Activated naive CD8-positive, alpha-beta T cell treated with anti-CD3 and anti-CD28 coated beads for 36 hours (primary cell): ENCODE measurements around the gene POT1. TPM values are rescaled to one million over a fixed set of nuclear protein-coding genes. Genes with fewer than 3 reads are reported as not detected.

Experiments used
- DNase-seq: peaks from one replicate; pipeline ENCODE4 v3.0.0; 2021
- H3K27ac Mint-ChIP-seq: one replicate; pipeline ENCODE4 v1.8.0; 2022; ENCODE audit warnings: mild to moderate bottlenecking, moderate library complexity, mixed read lengths
- H3K27me3 Mint-ChIP-seq: one replicate; pipeline ENCODE4 v1.8.0; 2022; ENCODE audit warnings: mild to moderate bottlenecking, mixed read lengths
- H3K36me3 Mint-ChIP-seq: one replicate; pipeline ENCODE4 v1.8.0; 2021; ENCODE audit warnings: mild to moderate bottlenecking, mixed read lengths
- H3K4me1 Mint-ChIP-seq: one replicate; pipeline ENCODE4 v1.8.0; 2021; ENCODE audit warnings: mixed read lengths
- H3K4me3 Mint-ChIP-seq: one replicate; pipeline ENCODE4 v1.8.0; 2022; ENCODE audit warnings: mild to moderate bottlenecking, moderate library complexity, mixed read lengths
- H3K9me3 Mint-ChIP-seq: one replicate; pipeline ENCODE4 v1.8.0; 2022; ENCODE audit warnings: mixed read lengths
- total RNA-seq, 2 experiments: library from RNA; stranded (reverse); gene quantifications; one replicate each; pipeline ENCODE4 v1.2.3, GENCODE V29; 2021

The POT1 gene
- total RNA-seq, 2 experiments from 2014 or later, result 30.9 to 32.3 TPM

- Mint-ChIP-seq H3K4me3 (no peak overlapping the region), H3K27ac (no peak overlapping the region)
- no peak for DNase-seq
Measured at GRCh38 chr7:124879771-124880170, 49.9 kb downstream of the POT1 start.

GRCh38 chr7:124879103-124879502 lies 50.5 kb downstream of the POT1 start:
- Mint-ChIP-seq H3K9me3 (no peaks in the 10 kb centered on the region), H3K4me1 (peaks cover 3% of the 10 kb centered on the region), H3K27ac (no peak overlapping the region), H3K4me3 (no peak overlapping the region), H3K36me3 (peaks cover 19% of the 10 kb centered on the region), H3K27me3 (no peaks in the 10 kb centered on the region)
- DNase-seq, result no peak

More at GRCh38 chr7:124879771-124880170, 49.9 kb downstream of the POT1 start:
- H3K27me3 Mint-ChIP-seq, result no peaks in the 10 kb centered on the region
- peaks cover 3% of the 10 kb centered on the region for H3K4me1 Mint-ChIP-seq
- H3K36me3 Mint-ChIP-seq, result peaks cover 20% of the 10 kb centered on the region
- no peaks in the 10 kb centered on the region for H3K9me3 Mint-ChIP-seq

GRCh38 chr7:124874644-124875163 lies 54.9 kb downstream of the POT1 start:
- Mint-ChIP-seq H3K9me3 (no peaks in the 10 kb centered on the region), H3K27me3 (no peaks in the 10 kb centered on the region), H3K4me3 (no peak overlapping the region), H3K36me3 (peaks cover 23% of the 10 kb centered on the region), H3K4me1 (peaks cover 4% of the 10 kb centered on the region), H3K27ac (no peak overlapping the region)
- DNase-seq, result no peak

GRCh38 chr7:124857672-124858235 lies 71.9 kb downstream of the POT1 start:
- Mint-ChIP-seq H3K4me3 (no peak overlapping the region), H3K27ac (no peak overlapping the region), H3K36me3 (peaks cover 35% of the 10 kb centered on the region), H3K9me3 (no peaks in the 10 kb centered on the region), H3K27me3 (no peaks in the 10 kb centered on the region), H3K4me1 (peaks cover 2% of the 10 kb centered on the region)
- DNase-seq, result no peak

GRCh38 chr7:124856299-124856888 lies 73.2 kb downstream of the POT1 start:
- Mint-ChIP-seq H3K4me1 (peaks cover 2% of the 10 kb centered on the region), H3K4me3 (no peak overlapping the region), H3K36me3 (peaks cover 24% of the 10 kb centered on the region), H3K27me3 (no peaks in the 10 kb centered on the region), H3K9me3 (no peaks in the 10 kb centered on the region), H3K27ac (no peak overlapping the region)
- no peak for DNase-seq

GRCh38 chr7:124843336-124843735 lies 86.3 kb downstream of the POT1 start:
- H3K9me3 Mint-ChIP-seq, result no peaks in the 10 kb centered on the region
- peaks cover 16% of the 10 kb centered on the region for H3K36me3 Mint-ChIP-seq
- no peaks in the 10 kb centered on the region for H3K27me3 Mint-ChIP-seq

GRCh38 chr7:124840435-124840834 lies 89.2 kb downstream of the POT1 start:
- no peaks in the 10 kb centered on the region for H3K9me3 Mint-ChIP-seq
- DNase-seq, result no peak
- no peaks in the 10 kb centered on the region for H3K27me3 Mint-ChIP-seq
- H3K27ac Mint-ChIP-seq, result no peak overlapping the region
- H3K4me1 Mint-ChIP-seq, result peaks cover 7% of the 10 kb centered on the region
- peaks cover 16% of the 10 kb centered on the region for H3K36me3 Mint-ChIP-seq
- H3K4me3 Mint-ChIP-seq, result no peak overlapping the region

More at GRCh38 chr7:124843336-124843735, 86.3 kb downstream of the POT1 start:
- Mint-ChIP-seq H3K4me3 (no peak overlapping the region), H3K27ac (no peak overlapping the region), H3K4me1 (peaks cover 7% of the 10 kb centered on the region)
- DNase-seq, result no peak

- no peaks in the 10 kb centered on the region for H3K27me3 Mint-ChIP-seq
- peaks cover 20% of the 10 kb centered on the region for H3K36me3 Mint-ChIP-seq
- H3K4me1 Mint-ChIP-seq, result peaks cover 8% of the 10 kb centered on the region
- H3K27ac Mint-ChIP-seq, result no peak overlapping the region
- H3K4me3 Mint-ChIP-seq, result no peak overlapping the region
- no peaks in the 10 kb centered on the region for H3K9me3 Mint-ChIP-seq
- no peak for DNase-seq
Measured at GRCh38 chr7:124839687-124840086, 89.9 kb downstream of the POT1 start.

- Mint-ChIP-seq H3K4me1 (peaks cover 1% of the 10 kb centered on the region), H3K9me3 (no peaks in the 10 kb centered on the region), H3K4me3 (no peak overlapping the region), H3K36me3 (peaks cover 29% of the 10 kb centered on the region), H3K27me3 (no peaks in the 10 kb centered on the region), H3K27ac (no peak overlapping the region)
- DNase-seq, result no peak
Measured at GRCh38 chr7:124836173-124836572, 93.5 kb downstream of the POT1 start.

GRCh38 chr7:124818807-124819206 lies 110.8 kb downstream of the POT1 start:
- DNase-seq, result no peak
- H3K9me3 Mint-ChIP-seq, result peaks cover 2% of the 10 kb centered on the region
- no peaks in the 10 kb centered on the region for H3K4me1 Mint-ChIP-seq
- peaks cover 3% of the 10 kb centered on the region for H3K36me3 Mint-ChIP-seq
- H3K27me3 Mint-ChIP-seq, result peaks cover 4% of the 10 kb centered on the region
- no peak overlapping the region for H3K27ac Mint-ChIP-seq
- no peak overlapping the region for H3K4me3 Mint-ChIP-seq

- Mint-ChIP-seq H3K27ac (no peak overlapping the region), H3K36me3 (no peaks in the 10 kb centered on the region), H3K27me3 (peaks cover 20% of the 10 kb centered on the region)
Measured at GRCh38 chr7:124813994-124814798, 115.4 kb downstream of the POT1 start.

GRCh38 chr7:124812764-124813163 lies 116.9 kb downstream of the POT1 start:
- H3K9me3 Mint-ChIP-seq, result peaks cover 2% of the 10 kb centered on the region
- peaks cover 20% of the 10 kb centered on the region for H3K27me3 Mint-ChIP-seq
- no peak for DNase-seq
- no peaks in the 10 kb centered on the region for H3K4me1 Mint-ChIP-seq
- H3K4me3 Mint-ChIP-seq, result no peak overlapping the region
- no peak overlapping the region for H3K27ac Mint-ChIP-seq
- H3K36me3 Mint-ChIP-seq, result no peaks in the 10 kb centered on the region

More at GRCh38 chr7:124813994-124814798, 115.4 kb downstream of the POT1 start:
- H3K4me3 Mint-ChIP-seq, result no peak overlapping the region
- no peaks in the 10 kb centered on the region for H3K4me1 Mint-ChIP-seq
- DNase-seq, result no peak
- peaks cover 2% of the 10 kb centered on the region for H3K9me3 Mint-ChIP-seq

- Mint-ChIP-seq H3K27ac (no peak overlapping the region), H3K36me3 (no peaks in the 10 kb centered on the region), H3K4me1 (no peaks in the 10 kb centered on the region), H3K4me3 (no peak overlapping the region), H3K27me3 (peaks cover 20% of the 10 kb centered on the region), H3K9me3 (no peaks in the 10 kb centered on the region)
- DNase-seq, result no peak
Measured at GRCh38 chr7:124811341-124811740, 118.3 kb downstream of the POT1 start.

GRCh38 chr7:124810605-124811004 lies 119.0 kb downstream of the POT1 start:
- Mint-ChIP-seq H3K27me3 (peaks cover 20% of the 10 kb centered on the region), H3K9me3 (no peaks in the 10 kb centered on the region), H3K4me1 (no peaks in the 10 kb centered on the region), H3K36me3 (no peaks in the 10 kb centered on the region), H3K4me3 (no peak overlapping the region), H3K27ac (no peak overlapping the region)
- DNase-seq, result no peak

- H3K36me3 Mint-ChIP-seq, result no peaks in the 10 kb centered on the region
- DNase-seq, result no peak
- no peak overlapping the region for H3K27ac Mint-ChIP-seq
- H3K27me3 Mint-ChIP-seq, result peaks cover 16% of the 10 kb centered on the region
- H3K4me1 Mint-ChIP-seq, result no peaks in the 10 kb centered on the region
- no peaks in the 10 kb centered on the region for H3K9me3 Mint-ChIP-seq
- H3K4me3 Mint-ChIP-seq, result no peak overlapping the region
Measured at GRCh38 chr7:124808206-124808605, 121.4 kb downstream of the POT1 start.
